ENCODE results near the gene SNTB2. TPM values are rescaled to one million over a fixed set of nuclear protein-coding genes. Genes with fewer than 3 reads are reported as not detected.

SNTB2 gene
- total and polyA plus RNA-seq, 2 of the 13 experiments (the other 11 are each of a cell fraction or from before 2014, with no cell fraction given): 11.5 to 19.2 TPM

DNA sequence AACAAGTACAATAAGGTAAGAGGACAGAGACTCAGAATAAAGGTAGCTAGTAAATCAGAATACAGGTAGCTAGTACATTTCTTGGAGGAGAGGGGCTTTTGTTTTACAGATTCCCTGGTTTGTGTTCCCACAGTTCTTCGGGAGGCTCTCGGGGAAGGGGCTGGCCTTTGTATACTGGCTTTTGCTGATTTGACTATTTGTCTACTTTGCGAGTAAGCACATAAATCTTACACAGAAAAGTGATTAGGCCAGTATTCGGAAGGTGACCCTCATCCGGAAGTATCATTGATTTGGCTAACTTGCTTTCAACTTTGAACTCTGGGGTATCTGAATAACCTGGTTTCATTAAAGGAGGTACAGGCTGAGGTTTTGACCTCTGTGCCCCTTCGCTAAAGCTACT lies 21.4 kb upstream of the SNTB2 start (continued):
- TF ChIP-seq DMTF1 (CRISPR knock-in tag; IDR thresholded peaks at IDR 0.05) (no peak), TOPORS (CRISPR knock-in tag; IDR thresholded peaks at IDR 0.05) (no peak), SP1 (IDR thresholded peaks at IDR 0.05) (no peak), SP1 (CRISPR knock-in tag; IDR thresholded peaks at IDR 0.05) (no peak)

DNA sequence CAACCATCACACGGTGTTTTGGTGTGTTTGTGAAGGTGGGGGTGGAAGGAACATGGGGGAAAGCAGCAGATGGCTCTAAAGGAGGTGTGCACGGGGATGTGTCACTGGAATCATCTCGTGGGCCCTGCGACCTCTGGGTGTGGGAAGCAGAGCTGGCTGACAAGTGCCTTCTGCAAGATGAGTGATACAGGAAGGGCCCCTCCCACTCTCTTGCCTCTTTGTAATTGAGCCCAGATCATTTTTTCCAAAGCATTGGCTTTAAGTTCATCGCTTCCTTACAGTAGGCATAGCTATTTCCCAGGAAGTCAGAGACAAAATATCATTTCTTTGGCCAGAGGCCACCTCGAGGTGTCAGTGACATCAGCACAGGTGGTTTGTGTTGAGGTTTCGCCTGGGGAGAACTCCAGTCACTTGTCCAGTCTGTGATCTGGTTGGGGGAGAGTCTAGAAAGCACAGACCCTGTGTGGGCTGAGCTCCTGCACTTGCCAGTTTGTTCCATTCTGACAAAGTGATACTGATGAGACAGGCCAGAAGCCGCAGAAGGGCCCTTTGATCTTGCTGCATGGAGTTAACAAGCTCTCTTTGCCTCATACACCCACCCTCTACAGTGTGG lies 20.6 kb upstream of the SNTB2 start:
- FAIRE-seq (no peak), ATAC-seq (no peak), DNase-seq (ENCODE audit: low spot score) (no peak)
- BruUV-seq (replicated peaks): no TSS peak
- in situ Hi-C loops (cut with HindIII; ENCODE audit: extremely low pct_ligation_motif_present, low pct_unique_long_range_greater_than_20kb) (no loop called here), intact Hi-C loops (cut with micrococcal nuclease; ENCODE audit: unreplicated experiment) (no loop called here)
- no peaks in the 10 kb centered on the region for H3K9me3 ChIP-seq (ENCODE audit: low read length)
- POLR2A ChIA-PET: interaction anchor here (2.9 kb wide), 1 partner anchor 20 kb away, joined by 10 read pairs; the partner anchor contains the start of gene SNTB2
- no peaks in the 10 kb centered on the region for H4K20me1 ChIP-seq (ENCODE audit: insufficient read depth, low read length)
- H3K79me2 ChIP-seq (ENCODE audit: insufficient read depth, low read length): no peaks in the 10 kb centered on the region
- H3K27ac ChIP-seq (ENCODE audit: extremely low read length, insufficient read depth, low read length): no peak overlapping the region
- no peak for TF ChIP-seq NCOA2 (CRISPR knock-in tag; IDR thresholded peaks at IDR 0.05)
- TF ChIP-seq MED13 (CRISPR knock-in tag; IDR thresholded peaks at IDR 0.05): no peak
- no peak for TF ChIP-seq ZNF724P (CRISPR knock-in tag; IDR thresholded peaks at IDR 0.05; ENCODE audit: borderline replicate concordance)
- TF ChIP-seq SYNCRIP (IDR thresholded peaks at IDR 0.05; ENCODE audit: insufficient read depth, low read depth, low read length): no peak
- no peak for TF ChIP-seq ELF4 (CRISPR knock-in tag; IDR thresholded peaks at IDR 0.05; ENCODE audit: borderline replicate concordance)
- TF ChIP-seq FOXP1 (IDR thresholded peaks at IDR 0.05): no peak
- TF ChIP-seq FOXP1 (CRISPR knock-in tag; IDR thresholded peaks at IDR 0.05): no peak
- TF ChIP-seq SP1 (IDR thresholded peaks at IDR 0.05): no peak
- no peak for TF ChIP-seq SP1 (CRISPR knock-in tag; IDR thresholded peaks at IDR 0.05)
- TF ChIP-seq LBX2 (CRISPR knock-in tag; IDR thresholded peaks at IDR 0.05; ENCODE audit: borderline replicate concordance): no peak
- TF ChIP-seq, protein P1, sequence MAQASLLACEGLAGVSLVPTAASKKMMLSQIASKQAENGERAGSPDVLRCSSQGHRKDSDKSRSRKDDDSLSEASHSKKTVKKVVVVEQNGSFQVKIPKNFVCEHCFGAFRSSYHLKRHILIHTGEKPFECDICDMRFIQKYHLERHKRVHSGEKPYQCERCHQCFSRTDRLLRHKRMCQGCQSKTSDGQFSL (CRISPR knock-in tag; IDR thresholded peaks at IDR 0.05): no peak
- TF ChIP-seq PCBP1 (IDR thresholded peaks at IDR 0.05; ENCODE audit: borderline replicate concordance, low read depth, low read length): no peak
- TF ChIP-seq NFRKB (IDR thresholded peaks at IDR 0.05): no peak
- no peak for TF ChIP-seq RNF219 (CRISPR knock-in tag; IDR thresholded peaks at IDR 0.05)
- no peak for TF ChIP-seq SALL2 (CRISPR knock-in tag; IDR thresholded peaks at IDR 0.05)
- no peak for TF ChIP-seq HHEX (CRISPR knock-in tag; IDR thresholded peaks at IDR 0.05)
- TF ChIP-seq NR0B2 (CRISPR knock-in tag; IDR thresholded peaks at IDR 0.05): no peak
- H3K27me3 ChIP-seq (ENCODE audit: control insufficient read depth in 1 of 2, insufficient read depth in 2 of 2, low read length in 2 of 2): no peaks in the 10 kb centered on the region
- peaks cover 32 to 79% of the 10 kb centered on the region in 2 experiments for H3K36me3 ChIP-seq (replicated peaks in 1 of 2; ENCODE audit: control insufficient read depth in 1 of 2, insufficient read depth in 2 of 2, low read length in 2 of 2)
- no peak overlapping the region for H2AFZ ChIP-seq (ENCODE audit: low read length)
- H3K4me2 ChIP-seq (ENCODE audit: low read depth, low read length): no peak overlapping the region
- H3K4me1 ChIP-seq (ENCODE audit: insufficient read depth, low read length): peaks cover 1% of the 10 kb centered on the region; the same call in 1 of the 2 replicates
- CTCF ChIA-PET (ENCODE audit: low intra/inter-chr PET ratio, low total read pairs): no interaction called here
- H3K4me3 ChIP-seq (replicated peaks in 1 of 3; ENCODE audit: insufficient read depth in 1 of 3, low read depth in 2 of 3, low read length in 3 of 3): no peak overlapping the region
- WGBS (ENCODE audit: low lambda C conversion rate): 92% methylated on average over 8 of the region's 8 CpGs
- no peak overlapping the region for H3K9ac ChIP-seq (ENCODE audit: insufficient read depth, low read depth, low read length)
